ENCODE results near the gene DNAL1. TPM values are rescaled to one million over a fixed set of nuclear protein-coding genes. Genes with fewer than 3 reads are reported as not detected.

The DNAL1 gene
- total and polyA plus RNA-seq, 2 of the 13 experiments (the other 11 are each of a cell fraction or from before 2014, with no cell fraction given) = 1.4 to 13.3 TPM

GRCh38 chr14:73644531-73645247, at the start of gene DNAL1 (continued):
- TF ChIP-seq ZXDC (CRISPR knock-in tag; IDR thresholded peaks at IDR 0.05) (0 out of 2 replicates have a peak, but pooled peaks have one; percentile 7), ZNF512B (CRISPR knock-in tag; IDR thresholded peaks at IDR 0.05; ENCODE audit: borderline replicate concordance) (no peak), IKZF4 (CRISPR knock-in tag; IDR thresholded peaks at IDR 0.05; ENCODE audit: borderline replicate concordance, low read depth, not compliant biosample characterization) (no peak), UBTF (CRISPR knock-in tag; IDR thresholded peaks at IDR 0.05) (peak; percentile 40; the same call in 1 of the 2 replicates), SNAI1 (CRISPR knock-in tag; IDR thresholded peaks at IDR 0.05; ENCODE audit: borderline replicate concordance) (no peak), JDP2 (CRISPR knock-in tag; IDR thresholded peaks at IDR 0.05; ENCODE audit: borderline replicate concordance) (no peak), KLF12 (CRISPR knock-in tag; IDR thresholded peaks at IDR 0.05; ENCODE audit: borderline replicate concordance) (no peak), FOXA3 (CRISPR knock-in tag; IDR thresholded peaks at IDR 0.05) (no peak), NR1H2 (CRISPR knock-in tag; IDR thresholded peaks at IDR 0.05; ENCODE audit: borderline replicate concordance, low read depth) (no peak), ZNF547 (CRISPR knock-in tag; IDR thresholded peaks at IDR 0.05) (peak; percentile 62; the same call in 1 of the 2 replicates), TSC22D2 (CRISPR knock-in tag; IDR thresholded peaks at IDR 0.05; ENCODE audit: borderline replicate concordance) (no peak), NR3C1 (CRISPR knock-in tag; IDR thresholded peaks at IDR 0.05) (no peak), ZBTB39 (CRISPR knock-in tag; IDR thresholded peaks at IDR 0.05) (no peak), ZKSCAN8 (CRISPR knock-in tag; IDR thresholded peaks at IDR 0.05; ENCODE audit: borderline replicate concordance) (no peak; the same call in 1 of the 2 replicates), WIZ (CRISPR knock-in tag; IDR thresholded peaks at IDR 0.05) (no peak), ZFY (CRISPR knock-in tag; IDR thresholded peaks at IDR 0.05) (peak; percentile 70), PCBP1 (IDR thresholded peaks at IDR 0.05; ENCODE audit: borderline replicate concordance, low read depth, low read length) (no peak), ZNF207 (IDR thresholded peaks at IDR 0.05; ENCODE audit: borderline replicate concordance) (no peak)

All from HepG2 (cell line).